RWPE2 (cell line): Measurements from ENCODE around the gene MGMT.

Experiments
- ATAC-seq: fragments of 200-7000 bp; cut with Tn5 transposase; 3 replicates; pipeline ENCODE4 v1.9.1; 2021; ENCODE audit warnings: low read depth
- DNase-seq: peaks from one replicate; pipeline ENCODE4 v3.0.0-alpha.2; 2020; ENCODE audit warnings: low spot score
- H3K27ac ChIP-seq: fragments of 450-650 bp; 2 replicates; pipeline ENCODE4 v1.5.1; 2017; ENCODE audit warnings: mild to moderate bottlenecking; ENCODE audit not compliant: poor library complexity, severe bottlenecking
- H3K27me3 ChIP-seq: fragments of 250-450 bp; sonication (Bioruptor Pico); 2 replicates; pipeline ENCODE4 v1.5.1; 2021; ENCODE audit warnings: mild to moderate bottlenecking, moderate library complexity; ENCODE audit not compliant: insufficient read depth, poor library complexity, severe bottlenecking
- H3K36me3 ChIP-seq: fragments of 250-450 bp; sonication (Bioruptor Pico); 2 replicates; pipeline ENCODE4 v1.5.1; 2020; ENCODE audit warnings: low read depth, mild to moderate bottlenecking, moderate library complexity
- H3K4me1 ChIP-seq: fragments of 250-450 bp; sonication (Bioruptor Pico); 2 replicates; pipeline ENCODE4 v1.5.1; 2021; ENCODE audit warnings: mild to moderate bottlenecking, moderate library complexity; ENCODE audit not compliant: insufficient read depth, poor library complexity, severe bottlenecking
- H3K4me3 ChIP-seq: fragments of 250-450 bp; sonication (Bioruptor Pico); 2 replicates; pipeline ENCODE4 v1.5.1; 2021; ENCODE audit warnings: mild to moderate bottlenecking, moderate library complexity; ENCODE audit not compliant: severe bottlenecking
- H3K9me3 ChIP-seq: fragments of 250-450 bp; sonication (Bioruptor Pico); 2 replicates; pipeline ENCODE4 v1.5.1; 2021; ENCODE audit warnings: mild to moderate bottlenecking, moderate library complexity; ENCODE audit not compliant: severe bottlenecking
- TF ChIP-seq, protein P1 (sequence below): fragments of 450-650 bp; IDR thresholded peaks from one replicate; pipeline ENCODE4 v1.5.1; 2017; ENCODE audit warnings: mild to moderate bottlenecking, moderate library complexity; ENCODE audit not compliant: poor library complexity, severe bottlenecking

Gene MGMT

DNA sequence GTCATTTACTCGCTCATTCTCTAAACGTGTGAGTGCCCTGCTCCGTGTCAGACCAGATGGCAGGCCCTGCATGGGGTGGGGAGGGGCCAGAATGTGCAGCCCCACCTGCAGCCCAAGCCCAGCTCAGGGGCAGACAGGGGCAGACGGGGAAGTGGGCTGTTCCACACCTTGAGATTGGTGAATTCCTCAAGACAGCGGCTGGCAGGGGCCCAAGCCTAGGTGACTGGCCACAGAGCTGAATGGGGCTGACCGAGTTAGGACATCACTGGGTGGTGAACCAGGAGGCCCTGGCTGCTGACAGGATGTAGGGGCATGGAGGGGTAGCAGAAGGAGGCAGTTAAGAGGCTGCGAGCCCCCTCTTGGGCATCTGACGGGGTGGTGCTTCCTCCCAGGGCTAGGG is 79.1 kb downstream of the MGMT start:
- no peak overlapping the region for H3K27ac ChIP-seq

DNA sequence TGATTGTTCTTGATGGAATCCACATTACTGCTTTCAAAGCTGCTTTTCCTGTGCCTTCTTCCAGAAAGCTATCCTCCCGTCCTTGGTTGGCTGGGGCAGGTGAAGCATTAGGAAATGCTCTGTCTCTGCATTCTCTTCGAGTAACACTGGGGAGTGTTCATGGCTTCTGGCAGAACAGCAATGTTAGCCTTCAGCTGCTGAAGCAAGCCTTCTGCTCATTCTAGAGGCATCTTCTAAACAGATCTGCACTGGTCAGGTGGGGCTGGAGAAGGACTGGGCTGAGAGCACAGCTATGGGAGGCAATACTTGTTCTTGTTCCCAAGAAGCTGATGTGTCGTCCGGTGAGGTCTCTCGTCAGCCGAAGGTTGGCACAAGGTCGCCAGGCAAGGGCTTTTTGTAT is 80.6 kb downstream of the MGMT start:
- peaks cover 11% of the 10 kb centered on the region for H3K4me1 ChIP-seq
- no peak for DNase-seq
- H3K27me3 ChIP-seq = no peaks in the 10 kb centered on the region
- TF ChIP-seq, protein P1, sequence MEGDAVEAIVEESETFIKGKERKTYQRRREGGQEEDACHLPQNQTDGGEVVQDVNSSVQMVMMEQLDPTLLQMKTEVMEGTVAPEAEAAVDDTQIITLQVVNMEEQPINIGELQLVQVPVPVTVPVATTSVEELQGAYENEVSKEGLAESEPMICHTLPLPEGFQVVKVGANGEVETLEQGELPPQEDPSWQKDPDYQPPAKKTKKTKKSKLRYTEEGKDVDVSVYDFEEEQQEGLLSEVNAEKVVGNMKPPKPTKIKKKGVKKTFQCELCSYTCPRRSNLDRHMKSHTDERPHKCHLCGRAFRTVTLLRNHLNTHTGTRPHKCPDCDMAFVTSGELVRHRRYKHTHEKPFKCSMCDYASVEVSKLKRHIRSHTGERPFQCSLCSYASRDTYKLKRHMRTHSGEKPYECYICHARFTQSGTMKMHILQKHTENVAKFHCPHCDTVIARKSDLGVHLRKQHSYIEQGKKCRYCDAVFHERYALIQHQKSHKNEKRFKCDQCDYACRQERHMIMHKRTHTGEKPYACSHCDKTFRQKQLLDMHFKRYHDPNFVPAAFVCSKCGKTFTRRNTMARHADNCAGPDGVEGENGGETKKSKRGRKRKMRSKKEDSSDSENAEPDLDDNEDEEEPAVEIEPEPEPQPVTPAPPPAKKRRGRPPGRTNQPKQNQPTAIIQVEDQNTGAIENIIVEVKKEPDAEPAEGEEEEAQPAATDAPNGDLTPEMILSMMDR = no peak
- no peak overlapping the region for H3K27ac ChIP-seq
- H3K9me3 ChIP-seq = no peaks in the 10 kb centered on the region
- no peak for ATAC-seq
- H3K4me3 ChIP-seq = no peak overlapping the region
- no peaks in the 10 kb centered on the region for H3K36me3 ChIP-seq

More for the DNA sequence above, 79.1 kb downstream of the MGMT start:
- Histone ChIP-seq H3K4me1 (peaks cover 11% of the 10 kb centered on the region), H3K4me3 (no peak overlapping the region), H3K9me3 (no peaks in the 10 kb centered on the region), H3K27me3 (no peaks in the 10 kb centered on the region), H3K36me3 (no peaks in the 10 kb centered on the region)
- TF ChIP-seq, protein P1 = no peak
- ATAC-seq (no peak), DNase-seq (no peak)

DNA sequence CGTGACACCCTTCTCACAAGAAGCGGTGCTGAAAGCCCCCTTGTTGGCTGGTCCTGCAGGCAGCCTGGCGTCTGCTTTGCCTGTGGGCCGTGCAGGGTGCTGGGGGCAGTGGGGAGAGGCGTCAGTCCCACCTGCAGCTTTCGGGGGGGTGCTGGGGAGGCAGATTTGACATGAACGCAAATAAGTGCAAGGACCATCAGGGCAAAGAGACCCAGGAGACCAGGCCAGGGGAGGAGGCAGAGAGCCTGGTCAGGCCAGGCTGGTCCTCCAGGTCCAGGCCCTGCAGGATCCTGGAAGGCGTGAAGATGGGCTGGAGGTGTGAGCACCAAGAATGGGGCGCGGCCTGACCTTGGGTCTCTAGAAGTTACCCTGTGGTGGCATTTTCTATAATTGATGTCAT is 81.6 kb downstream of the MGMT start:
- Histone ChIP-seq H3K27me3 (no peaks in the 10 kb centered on the region), H3K4me3 (no peak overlapping the region), H3K27ac (no peak overlapping the region), H3K36me3 (no peaks in the 10 kb centered on the region), H3K4me1 (peaks cover 11% of the 10 kb centered on the region), H3K9me3 (no peaks in the 10 kb centered on the region)
- DNase-seq = no peak
- no peak for ATAC-seq
- TF ChIP-seq, protein P1 = no peak

DNA sequence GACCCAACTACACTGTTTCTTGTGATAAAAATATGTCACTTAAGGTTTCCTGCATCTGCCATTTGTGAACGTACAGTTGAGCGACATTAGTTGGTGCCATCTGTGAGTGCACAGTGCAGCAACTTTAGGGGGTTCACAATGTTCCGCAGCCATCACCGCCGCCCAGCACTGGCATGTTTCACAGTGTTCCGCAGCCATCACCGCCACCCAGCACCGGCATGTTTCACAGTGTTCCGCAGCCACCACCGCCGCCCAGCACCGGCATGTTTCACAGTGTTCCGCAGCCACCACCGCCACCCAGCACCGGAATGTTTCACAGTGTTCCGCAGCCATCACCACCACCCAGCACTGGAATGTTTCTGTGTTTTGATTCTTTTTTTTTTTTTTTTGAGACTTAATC is 83.0 kb downstream of the MGMT start:
- Histone ChIP-seq H3K9me3 (no peaks in the 10 kb centered on the region), H3K36me3 (no peaks in the 10 kb centered on the region), H3K4me3 (no peak overlapping the region), H3K27ac (no peak overlapping the region), H3K27me3 (no peaks in the 10 kb centered on the region), H3K4me1 (peaks cover 8% of the 10 kb centered on the region)
- DNase-seq (no peak), ATAC-seq (no peak)
- TF ChIP-seq, protein P1 = no peak

DNA sequence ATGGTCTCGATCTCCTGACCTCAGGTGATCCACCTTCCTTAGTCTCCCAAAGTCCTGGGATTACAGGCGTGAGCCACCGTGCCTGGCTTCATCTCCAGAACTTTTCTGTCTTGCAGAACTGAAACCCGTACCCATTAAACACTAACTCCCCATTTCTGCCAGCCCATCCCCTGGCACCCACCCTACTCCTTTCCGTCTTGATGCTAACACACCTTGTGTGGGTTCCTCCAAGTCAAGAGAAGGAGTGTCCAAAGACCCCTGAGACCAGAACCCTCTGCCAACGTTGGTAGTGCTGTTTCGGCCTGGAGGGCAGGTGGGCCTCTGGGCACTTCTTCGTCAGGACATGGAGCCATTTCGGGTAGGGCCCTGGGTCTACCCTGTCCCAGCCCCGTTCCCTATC is 83.6 kb downstream of the MGMT start:
- ATAC-seq (no peak), DNase-seq (no peak)
- no peak overlapping the region for H3K27ac ChIP-seq
- H3K27me3 ChIP-seq = no peaks in the 10 kb centered on the region
- H3K9me3 ChIP-seq = no peaks in the 10 kb centered on the region
- H3K4me1 ChIP-seq = peaks cover 2% of the 10 kb centered on the region
- H3K36me3 ChIP-seq = no peaks in the 10 kb centered on the region
- TF ChIP-seq, protein P1 = no peak
- no peak overlapping the region for H3K4me3 ChIP-seq
